Gastroesophageal sphincter (tissue), 4 donors: ENCODE measurements around the gene MESD. TPM values are rescaled to one million over a fixed set of nuclear protein-coding genes. Genes with fewer than 3 reads are reported as not detected.

Experiments used
- ATAC-seq: fragments of 150-250 bp; one replicate; pipeline ENCODE4 v1.9.1; 2016; ENCODE audit warnings: mild to moderate bottlenecking, moderate library complexity
- H3K27ac ChIP-seq, 4 donors: fragments of 200-600 bp; sonication (generic) in 3 of 4; 1 replicate in 3 of 4; 2 replicates in 1 of 4; pipeline ENCODE4 v1.5.1; 2016 to 2019
- H3K27me3 ChIP-seq: fragments of 200-600 bp; sonication (generic); one replicate; pipeline ENCODE4 v1.5.1; 2019
- H3K36me3 ChIP-seq, 2 donors: fragments of 200-600 bp; sonication (generic); one replicate each; pipeline ENCODE4 v1.5.1; 2019; ENCODE audit warnings: control low read depth in 1 of 2
- H3K4me1 ChIP-seq, 3 donors: fragments of 200-600 bp; sonication (generic); 1 replicate in 2 of 3; 2 replicates in 1 of 3; pipeline ENCODE4 v1.5.1; 2016 to 2019; ENCODE audit warnings: control low read depth in 2 of 3
- H3K4me3 ChIP-seq, 2 donors: fragments of 200-600 bp; sonication (generic); one replicate each; pipeline ENCODE4 v1.5.1; 2019; ENCODE audit warnings: mild to moderate bottlenecking in 1 of 2, moderate library complexity in 1 of 2
- H3K9me3 ChIP-seq, 3 donors: fragments of 200-600 bp; sonication (generic); one replicate each; pipeline ENCODE4 v1.5.1; 2017 to 2019; ENCODE audit warnings: control low read depth in 2 of 3
- EP300 ChIP-seq: sonication (generic); formaldehyde crosslinking; IDR thresholded peaks from one replicate; pipeline ENCODE4 v1.6.1; 2017; ENCODE audit warnings: antibody characterized with exemption, mild to moderate bottlenecking
- POLR2A ChIP-seq, 2 donors: fragments of 450-650 bp; IDR thresholded peaks; one replicate each; pipeline ENCODE4 v1.6.1; 2017; ENCODE audit warnings: antibody characterized with exemption in 2 of 2, mild to moderate bottlenecking in 2 of 2, moderate library complexity in 1 of 2
- POLR2AphosphoS5 ChIP-seq: sonication (generic); formaldehyde crosslinking; IDR thresholded peaks from one replicate; pipeline ENCODE4 v1.6.1; 2017; ENCODE audit warnings: antibody characterized with exemption
- WGBS, 2 donors: methylation state at CpG; one replicate each; pipeline ENCODE4 v1.1.5; 2018; ENCODE audit warnings: low coverage in 1 of 2; 5-methylcytosine and 5-hydroxymethylcytosine counted together
- small RNA-seq, 4 donors: library from RNA; depleted of rRNA; stranded (forward); fragments of <200 nt; gene quantifications; one replicate each; pipeline ENCODE3, GENCODE V24; 2016
- total RNA-seq, 4 donors: library from RNA; depleted of rRNA; stranded (reverse); fragments of >200 nt; gene quantifications; one replicate each; pipeline ENCODE4 v1.1.0, GENCODE V29; 2016
- TF ChIP-seq, protein P1 (sequence below), 4 experiments: fragments of 200-600 bp in 2 of 4; fragments of 450-650 bp in 2 of 4; sonication (generic) in 1 of 4; IDR thresholded peaks; one replicate each; pipeline ENCODE4 v1.5.1; 2017 to 2019; ENCODE audit warnings: antibody characterized with exemption in 4 of 4, mild to moderate bottlenecking in 2 of 4, moderate library complexity in 2 of 4

MESD gene
- total RNA-seq, 4 donors from 2014 or later: 16.2 to 26.9 (median 20.1) TPM

DNA sequence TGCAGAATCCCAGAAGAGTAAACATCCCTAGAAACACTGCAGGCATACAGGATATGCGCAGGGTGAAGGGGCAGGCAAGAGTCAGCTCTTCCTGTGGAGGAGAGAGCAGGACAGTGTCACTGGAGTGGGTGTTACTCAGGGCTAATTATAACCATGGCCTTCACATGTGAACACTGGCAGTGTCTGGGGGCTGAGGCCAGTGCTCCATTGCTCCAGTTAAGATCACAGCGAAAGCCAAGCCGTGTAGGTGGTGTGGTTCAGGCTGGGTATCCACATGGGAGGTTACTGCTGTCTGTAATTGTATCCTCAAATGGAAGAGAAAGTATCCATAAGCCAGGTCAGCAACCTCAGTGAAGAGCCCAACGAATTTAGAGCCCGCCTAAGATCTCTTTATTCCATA lies 84.6 kb downstream of the MESD start:
- ATAC-seq: no peak
- peaks cover 0 to 64% of the 10 kb centered on the region in 2 donors for H3K36me3 ChIP-seq

DNA sequence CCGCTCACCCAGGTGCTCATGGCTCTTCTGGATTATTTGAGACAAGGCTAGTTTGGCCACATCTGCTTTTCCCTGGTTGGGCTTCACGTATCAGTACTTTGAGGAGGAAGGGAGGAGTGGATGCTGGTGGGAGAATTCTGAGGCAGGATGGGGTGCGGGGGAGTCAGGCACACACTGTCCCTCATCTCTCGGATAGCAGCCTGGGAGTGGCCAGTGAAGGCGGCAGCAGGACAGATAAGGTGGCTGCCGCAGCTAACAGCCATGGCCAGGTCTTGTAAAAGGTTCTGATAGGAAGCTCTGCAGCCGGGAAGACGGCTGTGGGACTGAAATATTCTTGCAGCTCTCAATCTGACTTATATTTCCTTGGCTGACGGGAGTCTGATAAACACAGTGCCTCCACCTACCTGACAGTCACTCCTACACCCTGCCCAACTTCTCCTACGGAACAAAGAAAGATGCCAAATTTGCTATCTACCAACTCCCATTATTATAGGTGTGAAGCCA lies 87.3 kb downstream of the MESD start:
- TF ChIP-seq POLR2AphosphoS5: no peak
- no peak for TF ChIP-seq EP300
- no peak for TF ChIP-seq POLR2A (IDR thresholded peaks at IDR 0.05)
- TF ChIP-seq, protein P1, sequence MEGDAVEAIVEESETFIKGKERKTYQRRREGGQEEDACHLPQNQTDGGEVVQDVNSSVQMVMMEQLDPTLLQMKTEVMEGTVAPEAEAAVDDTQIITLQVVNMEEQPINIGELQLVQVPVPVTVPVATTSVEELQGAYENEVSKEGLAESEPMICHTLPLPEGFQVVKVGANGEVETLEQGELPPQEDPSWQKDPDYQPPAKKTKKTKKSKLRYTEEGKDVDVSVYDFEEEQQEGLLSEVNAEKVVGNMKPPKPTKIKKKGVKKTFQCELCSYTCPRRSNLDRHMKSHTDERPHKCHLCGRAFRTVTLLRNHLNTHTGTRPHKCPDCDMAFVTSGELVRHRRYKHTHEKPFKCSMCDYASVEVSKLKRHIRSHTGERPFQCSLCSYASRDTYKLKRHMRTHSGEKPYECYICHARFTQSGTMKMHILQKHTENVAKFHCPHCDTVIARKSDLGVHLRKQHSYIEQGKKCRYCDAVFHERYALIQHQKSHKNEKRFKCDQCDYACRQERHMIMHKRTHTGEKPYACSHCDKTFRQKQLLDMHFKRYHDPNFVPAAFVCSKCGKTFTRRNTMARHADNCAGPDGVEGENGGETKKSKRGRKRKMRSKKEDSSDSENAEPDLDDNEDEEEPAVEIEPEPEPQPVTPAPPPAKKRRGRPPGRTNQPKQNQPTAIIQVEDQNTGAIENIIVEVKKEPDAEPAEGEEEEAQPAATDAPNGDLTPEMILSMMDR (IDR thresholded peaks at IDR 0.05): no peak
- WGBS, 2 donors: 84 to 97% methylated on average over 7 to 9 of the region's 10 CpGs
- H3K4me1 ChIP-seq: no peaks in the 10 kb centered on the region
- H3K27ac ChIP-seq: no peak overlapping the region
- H3K4me3 ChIP-seq: no peak overlapping the region
- H3K9me3 ChIP-seq: no peaks in the 10 kb centered on the region
- ATAC-seq: no peak
- H3K36me3 ChIP-seq: peaks cover 0 to 44% of the 10 kb centered on the region in 2 donors
- H3K27me3 ChIP-seq: no peaks in the 10 kb centered on the region

More for the DNA sequence above, 84.6 kb downstream of the MESD start:
- H3K4me3 ChIP-seq: no peak overlapping the region
- no peaks in the 10 kb centered on the region for H3K9me3 ChIP-seq
- TF ChIP-seq, protein P1 (IDR thresholded peaks at IDR 0.05): no peak
- TF ChIP-seq EP300 (no peak), POLR2A (IDR thresholded peaks at IDR 0.05) (no peak), POLR2AphosphoS5 (no peak)
- H3K27ac ChIP-seq: no peak overlapping the region
- H3K27me3 ChIP-seq: no peaks in the 10 kb centered on the region
- no peaks in the 10 kb centered on the region for H3K4me1 ChIP-seq
- WGBS, 2 donors: 86 to 94% methylated on average over 3 to 4 of the region's 5 CpGs

DNA sequence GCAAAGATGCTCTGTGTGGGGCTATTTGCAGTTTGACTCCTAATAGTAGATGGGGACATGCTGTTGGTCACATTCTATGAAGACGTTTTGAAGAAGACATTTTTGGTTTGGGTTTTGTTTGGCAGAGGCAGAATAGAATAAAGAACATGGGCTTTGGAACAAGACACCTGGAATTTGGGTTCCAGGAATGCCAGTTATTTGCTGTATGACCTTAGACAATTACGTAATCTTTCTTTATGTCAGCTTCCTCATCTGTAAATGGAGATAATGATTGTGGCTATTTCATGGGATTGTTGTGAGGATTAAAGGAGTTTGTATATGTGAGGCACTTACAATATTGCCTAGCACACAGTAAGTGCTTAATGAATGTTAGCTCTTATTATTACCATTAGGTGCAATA lies 91.6 kb downstream of the MESD start:
- 83% methylated on average over 2 of the region's 2 CpGs for WGBS, 2 donors
- Histone ChIP-seq H3K27ac (no peak overlapping the region), H3K36me3 (peaks cover 0 to 27% of the 10 kb centered on the region in 2 donors), H3K4me3 (no peak overlapping the region), H3K9me3 (peaks cover 0 to 8% (median 0%) of the 10 kb centered on the region in 3 donors), H3K27me3 (no peaks in the 10 kb centered on the region), H3K4me1 (no peaks in the 10 kb centered on the region)
- ATAC-seq: no peak
- TF ChIP-seq, protein P1 (IDR thresholded peaks at IDR 0.05): no peak
- TF ChIP-seq POLR2AphosphoS5 (no peak), EP300 (no peak), POLR2A (IDR thresholded peaks at IDR 0.05) (no peak)

Small RNA genes within 50 kb of the gene (small RNA-seq; reads per million reads assigned to genes)
- 0 reads per million in 4 donors for gene MIR4514

Other genes starting within 250 kb of the MESD start
- gene CEMIP, start 210.4 kb downstream of the MESD start, total RNA-seq: under 1 TPM in 2 of 4 donors, not detected in 2; 0.35 to 0.54 TPM
- 10 to 100 TPM; 17.0 to 31.9 (median 25.9) TPM for gene TLNRD1, start 11.1 kb upstream of the MESD start, total RNA-seq
- gene CFAP161, start 144.5 kb upstream of the MESD start, total RNA-seq: under 1 TPM in 2 of 4 donors, not detected in 2; 0.40 to 0.57 TPM
- gene IL16, start 207.1 kb upstream of the MESD start, total RNA-seq: 10 to 100 TPM; 15.0 to 35.2 (median 23.6) TPM